GM12865 (cell line): ENCODE results near the gene TNS2.

ENCODE experiments used
- DNase-seq: peaks from one replicate; pipeline ENCODE4 v3.0.0; 2010; ENCODE audit warnings: low read depth
- H3K4me3 ChIP-seq: 2 replicates; pipeline ENCODE4 v1.5.1; 2011; ENCODE audit warnings: mild to moderate bottlenecking, low read depth, low read length, control low read depth
- CTCF ChIP-seq: IDR thresholded peaks from 2 replicates; pipeline ENCODE4 v1.5.1; 2011; ENCODE audit warnings: low read length, control low read depth, low read depth, inconsistent platforms; ENCODE audit not compliant: insufficient read depth; ENCODE audit errors: missing control alignments

Gene TNS2

DNA sequence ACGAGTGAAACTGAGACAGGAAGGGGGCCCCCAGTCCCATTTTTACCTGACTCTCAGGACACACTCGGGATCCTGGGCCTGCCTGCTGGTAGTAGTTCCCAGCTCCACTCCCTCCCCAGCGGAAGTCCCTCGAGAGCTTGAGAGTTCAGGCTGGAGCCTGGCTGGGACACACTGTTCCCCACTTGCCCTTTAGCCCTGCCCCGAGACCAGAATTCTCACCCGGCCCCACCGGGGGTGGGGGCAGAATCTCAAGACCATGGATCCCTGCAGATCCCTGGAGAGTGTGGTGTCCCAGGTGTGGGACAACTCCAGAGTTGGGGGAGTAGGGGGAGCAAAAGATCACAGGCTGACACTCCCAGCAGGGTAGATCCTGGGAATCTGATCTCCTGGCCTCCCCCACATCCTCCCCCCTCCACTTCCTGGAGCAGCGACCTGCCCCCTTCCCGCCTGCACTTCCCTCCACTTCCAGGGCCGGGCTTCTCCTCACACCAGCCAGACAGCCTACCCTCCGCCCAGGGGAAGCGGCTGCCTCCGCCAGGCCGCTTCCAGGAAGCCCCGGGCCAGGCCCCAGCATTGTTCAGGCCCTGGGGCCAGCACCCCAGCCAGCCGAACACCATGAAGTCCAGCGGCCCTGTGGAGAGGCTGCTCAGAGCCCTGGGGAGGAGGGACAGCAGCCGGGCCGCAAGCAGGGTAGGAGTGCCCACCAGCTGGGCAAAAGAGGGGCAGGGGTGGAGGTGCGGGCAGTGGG, at the start of gene TNS2:
Gene TNS2 (plus strand): TSS at position 495 of the 748 bp plus-strand sequence. CDS start 121 bp downstream, at position 616.
- TF ChIP-seq CTCF: no peak
- no peak within 1 kb of the TSS for H3K4me3 ChIP-seq
- DNase-seq: no peak

DNA sequence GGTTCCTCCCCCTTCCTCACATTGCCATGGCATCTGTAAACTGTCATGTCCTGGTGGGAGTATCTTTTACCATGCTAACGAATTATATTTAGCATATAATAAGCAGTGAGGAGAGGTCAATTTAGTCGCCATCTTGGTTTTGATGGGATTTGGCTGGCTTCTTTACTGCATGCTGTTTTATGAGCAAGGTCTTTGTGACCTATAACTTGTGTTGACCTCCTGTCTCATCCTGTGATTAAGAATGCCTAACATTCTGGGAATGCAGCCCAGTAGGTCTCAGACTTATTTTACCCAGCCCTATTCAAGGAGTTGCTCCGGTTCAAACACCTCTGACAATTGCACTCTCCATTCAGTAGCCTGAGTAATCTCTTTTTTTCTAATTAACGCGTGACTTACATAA, 45.7 kb upstream of the TNS2 start:
- no peak for TF ChIP-seq CTCF
- DNase-seq: no peak
- H3K4me3 ChIP-seq: no peak overlapping the region

DNA sequence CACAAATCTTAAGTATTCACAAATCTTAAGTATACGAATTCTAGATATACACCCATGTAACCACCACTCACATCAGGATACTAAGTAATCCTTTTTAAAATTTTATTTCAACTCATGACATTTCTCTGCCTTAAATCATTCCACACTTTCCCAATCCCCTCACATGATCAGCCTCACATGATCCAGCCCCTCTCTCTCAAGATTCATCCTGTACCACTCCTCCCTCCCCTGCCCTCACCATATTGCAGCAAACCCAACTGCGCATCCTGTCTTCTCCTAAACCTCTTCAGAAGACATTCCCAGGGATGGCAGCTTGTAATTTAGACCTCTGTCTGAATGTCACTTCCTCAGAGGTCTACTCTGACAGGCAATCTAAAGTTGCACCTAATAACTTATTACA, 45.3 kb upstream of the TNS2 start:
- TF ChIP-seq CTCF: no peak
- no peak for DNase-seq
- H3K4me3 ChIP-seq: no peak overlapping the region

- H3K4me3 ChIP-seq: peak overlapping the region; percentile 94
- DNase-seq: peak; percentile 14
- no peak for TF ChIP-seq CTCF
Observed at GRCh38 chr12:53005215-53005985, 44.5 kb upstream of the TNS2 start.

DNA sequence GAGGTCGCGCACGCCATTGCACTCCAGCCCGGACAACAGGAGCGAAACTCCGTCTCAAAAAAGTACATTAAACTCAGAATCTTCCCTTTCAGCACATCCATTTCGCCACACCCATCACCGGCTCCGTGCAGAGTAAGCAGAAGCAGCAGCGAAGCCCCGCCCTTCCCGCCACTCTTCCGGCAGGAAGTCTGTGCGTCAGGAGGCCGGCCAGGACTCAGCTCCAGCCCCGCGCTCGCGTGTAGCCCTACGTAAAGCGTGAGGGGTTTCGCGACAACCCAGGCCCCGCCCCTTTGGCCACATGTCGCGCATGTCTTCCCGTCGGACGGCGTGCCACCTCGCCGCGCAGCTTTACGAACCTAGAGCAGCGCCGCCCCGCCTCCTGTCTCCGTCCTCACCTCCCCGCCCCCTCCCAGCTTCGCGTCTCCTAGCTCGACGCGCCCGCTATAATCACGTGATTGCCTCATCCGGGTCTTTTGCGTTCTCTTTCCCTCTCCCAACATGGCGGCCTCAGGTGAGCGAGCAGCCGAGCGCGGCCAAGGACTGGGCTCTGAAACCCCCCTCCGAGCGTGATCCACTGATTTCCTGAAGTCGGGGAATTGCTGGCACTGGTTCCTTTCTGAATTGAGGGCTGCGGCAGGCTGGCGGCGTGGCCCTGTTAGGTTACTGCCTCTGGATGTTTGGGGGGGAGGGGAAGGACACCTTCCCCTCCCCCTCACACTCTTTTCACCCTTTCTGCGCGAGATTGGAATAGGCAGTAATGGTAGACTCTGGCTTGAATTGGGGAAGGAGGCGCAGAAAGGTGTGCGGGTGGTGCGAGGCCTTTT, 43.7 kb upstream of the TNS2 start, which contains the start of gene EIF4B:
Gene EIF4B (plus strand): TSS at position 471 of the 824 bp plus-strand sequence. CDS start 28 bp downstream, at position 499.
- TF ChIP-seq CTCF: no peak
- peak within 1 kb of the TSS; percentile 94 for H3K4me3 ChIP-seq
- DNase-seq: peak; percentile 100

- peak; percentile 88 for DNase-seq
- peak overlapping the region; percentile 91 for H3K4me3 ChIP-seq
- TF ChIP-seq CTCF: no peak
Observed at GRCh38 chr12:53006810-53007309, 43.0 kb upstream of the TNS2 start.
